GM12872 (cell line): Measurements from ENCODE around the gene SLC35F3.

ENCODE experiments used
- CTCF ChIP-seq: IDR thresholded peaks from 3 replicates; pipeline ENCODE4 v1.5.1; 2011; ENCODE audit warnings: low read depth, mild to moderate bottlenecking, low read length, moderate library complexity; ENCODE audit not compliant: insufficient read depth

SLC35F3 gene

GRCh38 chr1:234324821-234325220, 420.3 kb downstream of the SLC35F3 start:
- TF ChIP-seq CTCF: no peak

GRCh38 chr1:234325878-234326496, 421.5 kb downstream of the SLC35F3 start:
- TF ChIP-seq CTCF: no peak

- TF ChIP-seq CTCF: peak; percentile 77
Measured at GRCh38 chr1:234326497-234327366, 422.3 kb downstream of the SLC35F3 start.

GRCh38 chr1:234327577-234328164, 423.2 kb downstream of the SLC35F3 start:
- no peak for TF ChIP-seq CTCF

GRCh38 chr1:234330843-234331215, 426.4 kb downstream of the SLC35F3 start:
- no peak for TF ChIP-seq CTCF

GRCh38 chr1:234331507-234331906, 427.0 kb downstream of the SLC35F3 start:
- TF ChIP-seq CTCF: no peak

GRCh38 chr1:234336359-234336758, 431.9 kb downstream of the SLC35F3 start:
- no peak for TF ChIP-seq CTCF
